VCaP (cell line): ENCODE data around the gene RPLP2.
A peak's percentile ranks its signal among the peaks of the same experiment; 100 is the strongest.

ENCODE experiments used
- H3K27ac ChIP-seq: fragments of 450-650 bp; 2 replicates; pipeline ENCODE4 v1.5.1; 2017
- CTCF ChIP-seq: fragments of 450-650 bp; conservative IDR thresholded peaks from 2 replicates; pipeline ENCODE4 v1.5.1; 2017; ENCODE audit warnings: mild to moderate bottlenecking, moderate library complexity

The RPLP2 gene

GRCh38 chr11:831118-831864 lies 21.5 kb downstream of the RPLP2 start:
- no peak for TF ChIP-seq CTCF
- peak overlapping the region; percentile 83 for H3K27ac ChIP-seq

GRCh38 chr11:831961-832528 lies 22.3 kb downstream of the RPLP2 start:
- no peak for TF ChIP-seq CTCF
- peak overlapping the region; percentile 83 for H3K27ac ChIP-seq

- peak within 1 kb of the TSS; percentile 83 for H3K27ac ChIP-seq
Observed at GRCh38 chr11:832529-833113, 22.9 kb downstream of the RPLP2 start, which contains the start of gene CD151. CD151 (plus strand) TSS chr11:832952; CDS start chr11:836070, 3,118 bp downstream.

GRCh38 chr11:833114-833791 lies 23.5 kb downstream of the RPLP2 start:
- peak overlapping the region; percentile 83 for H3K27ac ChIP-seq

More at GRCh38 chr11:832529-833113, 22.9 kb downstream of the RPLP2 start, which contains the start of gene CD151:
- no peak for TF ChIP-seq CTCF

GRCh38 chr11:833849-834311 lies 24.1 kb downstream of the RPLP2 start:
- peak overlapping the region; percentile 83 for H3K27ac ChIP-seq
- no peak for TF ChIP-seq CTCF

More at GRCh38 chr11:833114-833791, 23.5 kb downstream of the RPLP2 start:
- TF ChIP-seq CTCF, result no peak

GRCh38 chr11:834371-835316 lies 24.9 kb downstream of the RPLP2 start:
- TF ChIP-seq CTCF, result no peak
- peak overlapping the region; percentile 83 for H3K27ac ChIP-seq
